Islet precursor cell (in vitro differentiated cells): ENCODE measurements around the gene SNX18.

Experiments
- DNase-seq: peaks from one replicate; pipeline ENCODE4 v3.0.0-alpha.2; 2018

The SNX18 gene

DNA sequence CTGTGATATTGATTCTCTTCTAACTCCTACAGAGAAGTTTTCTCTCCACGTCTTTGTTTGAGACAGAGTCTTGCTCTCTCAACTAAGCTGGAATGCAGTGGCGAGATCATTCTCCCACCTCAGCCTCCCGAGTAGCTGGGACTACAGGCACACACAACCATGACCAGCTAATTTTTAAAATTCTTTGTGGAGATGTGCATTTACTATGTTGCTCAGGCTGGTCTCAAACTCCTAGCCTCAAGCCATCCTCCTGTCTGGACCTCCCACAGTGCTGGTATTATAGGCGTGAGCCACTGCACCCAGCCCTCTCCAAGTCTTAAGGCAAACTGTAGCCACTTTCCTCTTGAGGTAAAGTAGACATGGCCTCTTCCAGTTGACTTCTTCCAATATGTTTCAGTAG lies 72.2 kb downstream of the SNX18 start:
- DNase-seq = peak; percentile 66

- DNase-seq = no peak
These were observed 73.3 kb downstream of the SNX18 start for GRCh38 chr5:54590824-54591223.

DNA sequence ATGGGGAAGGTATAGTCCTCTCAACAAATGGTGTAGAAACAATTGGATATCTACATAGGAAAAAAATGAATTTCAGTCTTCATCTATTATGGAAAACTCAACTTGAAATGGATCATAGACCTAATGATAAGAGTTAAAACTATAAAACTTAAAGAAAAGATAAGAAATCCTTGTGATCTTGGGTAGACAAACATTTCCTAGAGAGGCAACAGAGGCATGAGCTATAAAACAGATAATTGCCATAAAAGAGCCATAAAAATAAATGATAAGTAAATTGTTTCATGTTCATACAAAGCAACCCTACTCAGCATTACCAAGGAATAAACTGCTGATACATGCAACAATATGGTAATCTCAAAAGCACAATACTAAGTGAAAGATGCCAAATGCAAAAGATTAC lies 76.2 kb downstream of the SNX18 start:
- DNase-seq = no peak

GRCh38 chr5:54594181-54594580 lies 76.6 kb downstream of the SNX18 start:
- DNase-seq = no peak

GRCh38 chr5:54595721-54596120 lies 78.2 kb downstream of the SNX18 start:
- DNase-seq = no peak
